Rectal smooth muscle tissue (tissue), 1 donor: ENCODE measurements around the gene LETM1.

Experiments
- H3K27ac ChIP-seq: one replicate; pipeline ENCODE4 v1.7.0; 2013; ENCODE audit warnings: low read depth, low read length, inconsistent platforms
- H3K27me3 ChIP-seq: one replicate; pipeline ENCODE4 v1.7.0; 2013; ENCODE audit warnings: low read length; ENCODE audit not compliant: control insufficient read depth, insufficient read depth
- H3K36me3 ChIP-seq: one replicate; pipeline ENCODE4 v1.7.0; 2013; ENCODE audit warnings: low read length; ENCODE audit not compliant: control insufficient read depth, insufficient read depth
- H3K4me1 ChIP-seq: one replicate; pipeline ENCODE4 v1.7.0; 2013; ENCODE audit warnings: low read length; ENCODE audit not compliant: control insufficient read depth, insufficient read depth
- H3K4me3 ChIP-seq: one replicate; pipeline ENCODE4 v1.7.0; 2013; ENCODE audit warnings: low read length
- H3K9ac ChIP-seq: one replicate; pipeline ENCODE4 v1.7.0; 2013; ENCODE audit warnings: low read length

LETM1 gene

DNA sequence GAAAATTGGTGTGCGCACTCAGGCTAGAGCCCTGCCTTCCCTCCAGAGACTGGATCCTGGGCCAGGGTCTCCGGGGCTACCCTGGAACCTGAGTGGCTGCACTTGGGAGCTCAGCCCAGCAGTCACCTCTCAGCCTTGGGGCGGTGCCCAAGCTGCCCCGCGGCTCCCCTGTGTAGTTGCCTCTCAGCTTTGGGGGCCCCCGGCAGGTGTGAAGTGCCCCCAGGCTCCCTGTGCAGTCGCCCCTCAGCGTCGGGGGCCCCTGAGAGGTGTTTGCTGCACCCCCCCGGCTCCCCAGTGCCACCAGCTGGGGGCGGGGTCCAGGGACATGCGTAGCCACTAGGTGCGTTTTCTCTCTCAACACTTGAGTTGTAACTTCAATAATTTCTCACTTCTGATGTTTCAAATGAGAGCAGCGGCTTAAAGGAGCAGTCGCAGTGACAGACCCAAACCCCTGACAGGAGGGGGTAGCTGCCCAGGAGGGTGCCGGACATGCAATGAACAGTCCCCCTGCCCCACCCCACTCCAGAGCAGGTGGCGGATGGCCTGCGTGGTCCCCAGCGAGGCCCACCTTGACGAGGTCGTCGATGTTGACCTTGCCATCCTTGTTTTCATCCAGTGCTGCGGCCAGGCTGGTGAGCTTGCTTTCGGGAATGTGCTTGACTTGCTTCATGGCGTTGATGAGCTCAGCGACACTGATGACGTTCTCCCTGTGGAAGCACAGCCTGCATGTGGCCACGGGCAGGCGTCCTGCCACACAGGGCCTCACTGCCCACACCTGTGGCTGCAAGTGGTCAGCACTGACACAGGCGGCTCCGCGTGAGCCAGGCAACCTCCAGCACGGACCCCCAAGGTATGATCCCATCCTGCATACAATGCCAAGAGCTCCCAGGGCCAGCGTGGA lies 40.6 kb downstream of the LETM1 start:
- Histone ChIP-seq H3K4me3 (no peak overlapping the region), H3K9ac (no peak overlapping the region), H3K36me3 (peaks cover 35% of the 10 kb centered on the region), H3K27me3 (no peaks in the 10 kb centered on the region), H3K27ac (no peak overlapping the region), H3K4me1 (no peaks in the 10 kb centered on the region)

GRCh38 chr4:1814453-1814852 lies 41.5 kb downstream of the LETM1 start:
- Histone ChIP-seq H3K4me1 (no peaks in the 10 kb centered on the region), H3K9ac (no peak overlapping the region), H3K4me3 (no peak overlapping the region), H3K36me3 (peaks cover 34% of the 10 kb centered on the region), H3K27me3 (no peaks in the 10 kb centered on the region), H3K27ac (no peak overlapping the region)

- H3K4me3 ChIP-seq: no peak overlapping the region
- H3K36me3 ChIP-seq: peaks cover 29% of the 10 kb centered on the region
- H3K4me1 ChIP-seq: no peaks in the 10 kb centered on the region
- no peak overlapping the region for H3K27ac ChIP-seq
- no peaks in the 10 kb centered on the region for H3K27me3 ChIP-seq
- H3K9ac ChIP-seq: no peak overlapping the region
Observed at GRCh38 chr4:1813915-1814314, 42.0 kb downstream of the LETM1 start.

- Histone ChIP-seq H3K36me3 (peaks cover 29% of the 10 kb centered on the region), H3K9ac (no peak overlapping the region), H3K27me3 (no peaks in the 10 kb centered on the region), H3K4me3 (no peak overlapping the region), H3K27ac (no peak overlapping the region), H3K4me1 (peaks cover 2% of the 10 kb centered on the region)
Observed at GRCh38 chr4:1813231-1813630, 42.7 kb downstream of the LETM1 start.

- no peak overlapping the region for H3K4me3 ChIP-seq
- peaks cover 2% of the 10 kb centered on the region for H3K4me1 ChIP-seq
- H3K27ac ChIP-seq: no peak overlapping the region
- peaks cover 26% of the 10 kb centered on the region for H3K36me3 ChIP-seq
- no peaks in the 10 kb centered on the region for H3K27me3 ChIP-seq
- no peak overlapping the region for H3K9ac ChIP-seq
Observed at GRCh38 chr4:1812720-1813119, 43.2 kb downstream of the LETM1 start.

- no peaks in the 10 kb centered on the region for H3K27me3 ChIP-seq
- H3K27ac ChIP-seq: no peak overlapping the region
- H3K4me3 ChIP-seq: no peak overlapping the region
- H3K9ac ChIP-seq: no peak overlapping the region
- peaks cover 18% of the 10 kb centered on the region for H3K36me3 ChIP-seq
- H3K4me1 ChIP-seq: peaks cover 2% of the 10 kb centered on the region
Observed at GRCh38 chr4:1810765-1811164, 45.2 kb downstream of the LETM1 start.

DNA sequence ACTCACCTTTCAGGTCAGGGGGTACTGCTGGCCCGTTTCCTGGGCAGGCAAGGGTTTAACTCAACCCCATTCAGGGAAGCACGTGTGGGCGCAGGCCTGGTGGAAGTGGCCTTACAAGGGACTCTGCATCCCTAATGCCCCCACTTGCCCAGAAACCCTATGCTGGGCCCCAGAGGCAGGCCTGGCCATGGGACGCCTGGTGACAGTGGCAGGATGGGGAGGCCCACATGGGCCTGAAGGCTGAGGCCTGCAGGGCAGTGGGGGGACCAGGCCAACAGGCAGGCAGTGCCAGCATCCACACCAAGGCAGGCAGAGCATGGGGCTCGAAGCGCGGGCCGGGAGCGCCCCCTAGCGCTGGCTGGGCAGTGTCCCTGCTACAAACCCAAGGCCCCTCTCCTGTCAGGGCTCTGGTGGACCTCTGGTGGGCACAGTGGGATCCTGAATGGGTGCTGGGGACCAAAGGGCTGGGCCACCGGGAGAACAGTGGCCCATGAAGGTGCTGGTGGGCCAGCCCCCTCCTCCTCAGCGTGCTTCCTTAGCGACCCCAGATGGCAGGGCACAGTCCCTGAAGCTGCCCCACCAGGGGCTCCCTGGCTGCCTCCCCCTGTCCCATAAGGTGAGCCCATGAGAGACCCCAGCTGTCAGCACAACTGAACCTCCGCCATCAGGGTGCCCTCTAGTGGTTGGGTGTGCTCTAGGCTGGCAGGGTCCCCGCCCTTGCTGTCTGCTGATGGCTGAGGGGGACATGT lies 46.0 kb downstream of the LETM1 start:
- peaks cover 13% of the 10 kb centered on the region for H3K36me3 ChIP-seq

DNA sequence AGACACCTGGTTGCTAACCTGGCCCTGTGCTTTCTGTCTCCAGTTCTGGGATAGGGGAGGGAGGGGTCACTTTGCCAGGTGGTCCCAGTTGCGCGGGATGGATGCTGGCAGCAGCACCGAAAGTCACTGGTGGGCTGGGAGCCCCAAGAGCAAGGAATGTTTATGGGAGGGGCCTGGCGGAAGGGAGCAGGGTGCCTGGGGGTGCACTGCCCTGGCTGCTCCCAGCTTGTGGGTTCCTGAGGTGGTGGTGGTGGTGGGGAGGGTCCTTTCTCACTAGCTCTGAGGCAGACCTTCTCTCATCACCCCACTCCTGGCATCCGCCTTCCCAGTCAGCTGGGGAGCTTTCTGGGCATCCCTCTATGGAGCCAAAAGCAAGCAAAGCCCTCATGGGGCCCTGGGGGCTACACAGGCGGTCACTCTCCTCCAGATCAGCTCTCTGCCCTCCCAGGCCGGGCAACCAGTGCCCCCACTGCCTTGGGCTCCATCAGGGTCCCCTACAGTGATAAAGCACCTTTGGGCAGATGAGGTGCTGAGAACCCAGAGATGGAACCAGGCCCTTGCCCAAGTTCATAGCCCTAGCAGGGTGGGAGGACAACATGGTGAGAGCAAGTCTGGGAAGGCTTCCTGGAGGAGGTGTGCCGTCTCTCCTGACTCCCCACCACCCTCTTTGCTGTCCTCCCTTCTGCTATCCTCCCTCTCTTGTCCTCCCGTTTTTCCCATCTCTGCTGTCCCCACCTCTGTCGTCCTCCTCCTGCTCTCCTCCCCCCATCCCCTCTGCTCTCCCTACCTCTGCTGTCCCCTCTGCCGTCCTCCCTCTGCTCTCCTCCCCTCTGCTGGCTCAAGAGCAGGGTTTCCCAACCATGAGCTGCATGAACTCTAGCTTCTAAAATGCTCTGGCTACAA lies 46.9 kb downstream of the LETM1 start:
- Histone ChIP-seq H3K4me1 (peaks cover 2% of the 10 kb centered on the region), H3K27me3 (no peaks in the 10 kb centered on the region), H3K4me3 (no peak overlapping the region), H3K27ac (no peak overlapping the region), H3K36me3 (peaks cover 5% of the 10 kb centered on the region), H3K9ac (no peak overlapping the region)

More for the DNA sequence above, 46.0 kb downstream of the LETM1 start:
- no peak overlapping the region for H3K4me3 ChIP-seq
- H3K4me1 ChIP-seq: peaks cover 2% of the 10 kb centered on the region
- H3K27ac ChIP-seq: no peak overlapping the region
- no peaks in the 10 kb centered on the region for H3K27me3 ChIP-seq
- no peak overlapping the region for H3K9ac ChIP-seq

DNA sequence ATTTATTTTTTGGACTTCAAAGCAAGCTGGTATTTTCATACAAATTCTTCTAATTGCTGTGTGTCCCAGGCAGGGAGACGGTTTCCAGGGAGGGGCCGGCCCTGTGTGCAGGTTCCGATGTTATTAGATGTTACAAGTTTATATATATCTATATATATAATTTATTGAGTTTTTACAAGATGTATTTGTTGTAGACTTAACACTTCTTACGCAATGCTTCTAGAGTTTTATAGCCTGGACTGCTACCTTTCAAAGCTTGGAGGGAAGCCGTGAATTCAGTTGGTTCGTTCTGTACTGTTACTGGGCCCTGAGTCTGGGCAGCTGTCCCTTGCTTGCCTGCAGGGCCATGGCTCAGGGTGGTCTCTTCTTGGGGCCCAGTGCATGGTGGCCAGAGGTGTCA lies 47.6 kb downstream of the LETM1 start:
- Histone ChIP-seq H3K9ac (no peak overlapping the region), H3K4me3 (no peak overlapping the region), H3K4me1 (peaks cover 2% of the 10 kb centered on the region), H3K27me3 (no peaks in the 10 kb centered on the region), H3K36me3 (peaks cover under 1% of the 10 kb centered on the region), H3K27ac (no peak overlapping the region)

GRCh38 chr4:1807332-1807777 lies 48.6 kb downstream of the LETM1 start:
- H3K36me3 ChIP-seq: no peaks in the 10 kb centered on the region
- no peaks in the 10 kb centered on the region for H3K27me3 ChIP-seq
- H3K4me3 ChIP-seq: no peak overlapping the region
- peaks cover 2% of the 10 kb centered on the region for H3K4me1 ChIP-seq
- no peak overlapping the region for H3K27ac ChIP-seq
- no peak overlapping the region for H3K9ac ChIP-seq

- H3K4me3 ChIP-seq: no peak overlapping the region
- H3K4me1 ChIP-seq: peaks cover 2% of the 10 kb centered on the region
- H3K36me3 ChIP-seq: no peaks in the 10 kb centered on the region
- no peaks in the 10 kb centered on the region for H3K27me3 ChIP-seq
- H3K27ac ChIP-seq: no peak overlapping the region
- H3K9ac ChIP-seq: no peak overlapping the region
Observed at GRCh38 chr4:1806596-1807331, 49.2 kb downstream of the LETM1 start.
